DND-41 (cell line): ENCODE measurements around the gene RPN2.

ENCODE experiments used
- EZH2 ChIP-seq: IDR thresholded peaks from 3 replicates; pipeline ENCODE4 v1.6.1; 2012; ENCODE audit warnings: borderline replicate concordance, low read depth, mild to moderate bottlenecking, moderate library complexity, low read length, inconsistent platforms; ENCODE audit not compliant: severe bottlenecking
- TF ChIP-seq, protein P1 (sequence below): IDR thresholded peaks from 2 replicates; pipeline ENCODE4 v1.5.1; 2012; ENCODE audit warnings: borderline replicate concordance, low read length, moderate library complexity, mild to moderate bottlenecking; ENCODE audit not compliant: poor library complexity, severe bottlenecking; ENCODE audit errors: extremely low read depth

DNA sequence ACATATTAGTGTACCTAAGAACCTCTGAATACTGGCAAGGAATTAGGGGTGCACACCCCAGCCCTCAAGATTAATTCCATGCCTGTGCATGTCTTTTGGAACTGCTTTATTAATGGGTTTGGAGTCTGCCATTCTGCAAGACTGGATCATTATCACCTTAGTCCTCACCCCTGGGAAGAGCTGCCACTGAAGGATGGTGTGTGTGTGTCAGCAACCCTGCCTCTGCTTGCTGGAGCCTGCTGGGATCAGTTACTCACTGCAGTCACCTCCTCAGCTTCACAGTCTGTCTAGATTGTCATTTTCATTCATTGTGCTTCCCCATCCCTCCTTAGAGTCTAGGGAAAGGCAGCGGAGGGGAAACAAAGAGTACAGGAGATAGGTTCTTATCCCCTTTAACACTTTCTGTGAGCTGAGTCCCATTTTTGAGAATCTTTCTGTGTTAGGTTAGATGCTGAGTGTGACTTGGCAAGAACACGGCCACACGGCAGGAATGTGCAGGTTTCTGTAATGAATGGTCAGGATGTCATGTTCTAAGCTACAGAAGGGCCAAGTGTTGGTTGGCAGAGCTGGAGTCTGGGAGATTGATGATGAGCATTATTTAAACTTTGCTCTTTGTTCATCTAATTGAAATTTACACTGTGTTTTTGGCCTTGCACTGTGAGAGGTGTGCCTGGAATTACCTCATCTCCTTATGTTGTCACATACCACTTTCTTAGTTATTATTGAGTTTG lies 61.4 kb downstream of the RPN2 start:
- TF ChIP-seq, protein P1, sequence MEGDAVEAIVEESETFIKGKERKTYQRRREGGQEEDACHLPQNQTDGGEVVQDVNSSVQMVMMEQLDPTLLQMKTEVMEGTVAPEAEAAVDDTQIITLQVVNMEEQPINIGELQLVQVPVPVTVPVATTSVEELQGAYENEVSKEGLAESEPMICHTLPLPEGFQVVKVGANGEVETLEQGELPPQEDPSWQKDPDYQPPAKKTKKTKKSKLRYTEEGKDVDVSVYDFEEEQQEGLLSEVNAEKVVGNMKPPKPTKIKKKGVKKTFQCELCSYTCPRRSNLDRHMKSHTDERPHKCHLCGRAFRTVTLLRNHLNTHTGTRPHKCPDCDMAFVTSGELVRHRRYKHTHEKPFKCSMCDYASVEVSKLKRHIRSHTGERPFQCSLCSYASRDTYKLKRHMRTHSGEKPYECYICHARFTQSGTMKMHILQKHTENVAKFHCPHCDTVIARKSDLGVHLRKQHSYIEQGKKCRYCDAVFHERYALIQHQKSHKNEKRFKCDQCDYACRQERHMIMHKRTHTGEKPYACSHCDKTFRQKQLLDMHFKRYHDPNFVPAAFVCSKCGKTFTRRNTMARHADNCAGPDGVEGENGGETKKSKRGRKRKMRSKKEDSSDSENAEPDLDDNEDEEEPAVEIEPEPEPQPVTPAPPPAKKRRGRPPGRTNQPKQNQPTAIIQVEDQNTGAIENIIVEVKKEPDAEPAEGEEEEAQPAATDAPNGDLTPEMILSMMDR = no peak
- no peak for TF ChIP-seq EZH2
